HG03159 (cell line): ENCODE results near the gene GDE1.

ENCODE experiments used
- ATAC-seq: cut with Tn5 transposase; IDR thresholded peaks from one replicate; pipeline ENCODE4 v1.9.1; 2021; ENCODE audit warnings: mild to moderate bottlenecking, moderate library complexity; ENCODE audit not compliant: unreplicated experiment

The GDE1 gene

GRCh38 chr16:19524356-19524615, 2.4 kb upstream of the GDE1 start:
- no peak for ATAC-seq

GRCh38 chr16:19523559-19524355, 1.9 kb upstream of the GDE1 start, which contains the start of gene CCP110:
TSS of gene CCP110 (plus strand) at chr16:19523942. CDS start at chr16:19527882, 3,940 bp downstream.
- ATAC-seq: peak; percentile 78

GRCh38 chr16:19523184-19523558, 1.3 kb upstream of the GDE1 start:
- ATAC-seq: no peak

GRCh38 chr16:19522760-19523159, 862 bp upstream of the GDE1 start:
- ATAC-seq: no peak

- ATAC-seq: no peak
Observed at GRCh38 chr16:19522397-19522732, 467 bp upstream of the GDE1 start.

GRCh38 chr16:19520861-19521331, 1.0 kb downstream of the GDE1 start:
- ATAC-seq: no peak

GRCh38 chr16:19518388-19518787, 3.5 kb downstream of the GDE1 start:
- ATAC-seq: no peak

GRCh38 chr16:19517424-19518089, 4.3 kb downstream of the GDE1 start:
- no peak for ATAC-seq

- no peak for ATAC-seq
Observed at GRCh38 chr16:19515757-19516156, 6.1 kb downstream of the GDE1 start.

GRCh38 chr16:19513377-19514053, 8.4 kb downstream of the GDE1 start:
- no peak for ATAC-seq

GRCh38 chr16:19512297-19512696, 9.6 kb downstream of the GDE1 start:
- ATAC-seq: no peak

- no peak for ATAC-seq
Observed at GRCh38 chr16:19507867-19508266, 14.0 kb downstream of the GDE1 start.

GRCh38 chr16:19506965-19507364, 14.9 kb downstream of the GDE1 start:
- ATAC-seq: no peak

- no peak for ATAC-seq
Observed at GRCh38 chr16:19505600-19506303, 16.1 kb downstream of the GDE1 start.

- no peak for ATAC-seq
Observed at GRCh38 chr16:19503461-19504075, 18.3 kb downstream of the GDE1 start.

GRCh38 chr16:19502395-19503131, 19.3 kb downstream of the GDE1 start:
- ATAC-seq: no peak

GRCh38 chr16:19499481-19499880, 22.4 kb downstream of the GDE1 start:
- no peak for ATAC-seq

- no peak for ATAC-seq
Observed at GRCh38 chr16:19499006-19499405, 22.9 kb downstream of the GDE1 start.

GRCh38 chr16:19497176-19497575, 24.7 kb downstream of the GDE1 start:
- no peak for ATAC-seq

GRCh38 chr16:19490619-19491018, 31.3 kb downstream of the GDE1 start:
- ATAC-seq: no peak
